ENCODE results near the gene NDUFA9. TPM values are rescaled to one million over a fixed set of nuclear protein-coding genes. Genes with fewer than 3 reads are reported as not detected.

NDUFA9 gene
- total and polyA plus RNA-seq, 2 of the 13 experiments (the other 11 are each of a cell fraction or from before 2014, with no cell fraction given), result 68.0 to 150 TPM

GRCh38 chr12:4603421-4603820 is 45.5 kb upstream of the NDUFA9 start:
- no peaks in the 10 kb centered on the region; a peak in 1 of 5 replicates for H3K36me3 ChIP-seq (replicated peaks in 1 of 2; ENCODE audit: control insufficient read depth in 1 of 2, insufficient read depth in 2 of 2, low read length in 2 of 2)
- H3K9me3 ChIP-seq (ENCODE audit: low read length), result no peaks in the 10 kb centered on the region
- H2AFZ ChIP-seq (ENCODE audit: low read length), result no peak overlapping the region
- CTCF ChIA-PET (ENCODE audit: low intra/inter-chr PET ratio, low total read pairs), result no interaction called here
- no peak overlapping the region for H3K9ac ChIP-seq (ENCODE audit: insufficient read depth, low read depth, low read length)
- no peaks in the 10 kb centered on the region for H4K20me1 ChIP-seq (ENCODE audit: insufficient read depth, low read length)
- BruUV-seq (replicated peaks), result no TSS peak
- POLR2A ChIA-PET, result no interaction called here
- intact Hi-C loops (cut with micrococcal nuclease; ENCODE audit: unreplicated experiment) (loop anchor here (10.0 kb wide), 1 partner anchor 151 kb away; no protein-coding TSS in a partner anchor), in situ Hi-C loops (cut with HindIII; ENCODE audit: extremely low pct_ligation_motif_present, low pct_unique_long_range_greater_than_20kb) (no loop called here)
- FAIRE-seq, result no peak
- no peak for DNase-seq (ENCODE audit: low spot score)
- 30% methylated on average over 7 of the region's 7 CpGs for WGBS (ENCODE audit: low lambda C conversion rate)
- ATAC-seq, result no peak
- H3K4me3 ChIP-seq (replicated peaks in 1 of 3; ENCODE audit: insufficient read depth in 1 of 3, low read depth in 2 of 3, low read length in 3 of 3), result no peak overlapping the region
- peaks cover 2% of the 10 kb centered on the region for H3K79me2 ChIP-seq (ENCODE audit: insufficient read depth, low read length)
- H3K4me1 ChIP-seq (ENCODE audit: insufficient read depth, low read length), result peaks cover 14% of the 10 kb centered on the region
- no peak overlapping the region for H3K4me2 ChIP-seq (ENCODE audit: low read depth, low read length)
- no peak for TF ChIP-seq ZNF207 (IDR thresholded peaks at IDR 0.05; ENCODE audit: borderline replicate concordance)
- no peak for TF ChIP-seq SIN3A (IDR thresholded peaks at IDR 0.05; ENCODE audit: borderline replicate concordance, low read depth, low read length)
- TF ChIP-seq TIGD3 (CRISPR knock-in tag; IDR thresholded peaks at IDR 0.05; ENCODE audit: borderline replicate concordance), result no peak
- TF ChIP-seq HNF4A (CRISPR knock-in tag; IDR thresholded peaks at IDR 0.05), result no peak
- TF ChIP-seq JDP2 (CRISPR knock-in tag; IDR thresholded peaks at IDR 0.05; ENCODE audit: borderline replicate concordance), result no peak
- TF ChIP-seq MTF1 (CRISPR knock-in tag; IDR thresholded peaks at IDR 0.05), result no peak
- peaks cover under 1 to 9% of the 10 kb centered on the region in 2 experiments; a peak in 2 of 5 replicates for H3K27me3 ChIP-seq (ENCODE audit: control insufficient read depth in 1 of 2, insufficient read depth in 2 of 2, low read length in 2 of 2)
- no peak overlapping the region for H3K27ac ChIP-seq (ENCODE audit: extremely low read length, insufficient read depth, low read length)

- peaks cover 2% of the 10 kb centered on the region for H3K79me2 ChIP-seq (ENCODE audit: insufficient read depth, low read length)
Measured at GRCh38 chr12:4603946-4604345, 45.0 kb upstream of the NDUFA9 start.

More at GRCh38 chr12:4603946-4604345, 45.0 kb upstream of the NDUFA9 start:
- intact Hi-C loops (cut with micrococcal nuclease; ENCODE audit: unreplicated experiment), result loop anchor here (2.0 to 10.0 kb wide), 2 partner anchors 45 to 151 kb away; partner anchors contain the start of genes AKAP3 and NDUFA9
- TF ChIP-seq CC2D1A (CRISPR knock-in tag; IDR thresholded peaks at IDR 0.05) (no peak), BCL3 (CRISPR knock-in tag; IDR thresholded peaks at IDR 0.05) (no peak), MTA3 (CRISPR knock-in tag; IDR thresholded peaks at IDR 0.05) (no peak), RBAK (CRISPR knock-in tag; IDR thresholded peaks at IDR 0.05) (no peak), ZNF230 (CRISPR knock-in tag; IDR thresholded peaks at IDR 0.05) (no peak)
- H2AFZ ChIP-seq (ENCODE audit: low read length), result no peak overlapping the region
- ChIA-PET CTCF (ENCODE audit: low intra/inter-chr PET ratio, low total read pairs) (interaction anchor here (0.9 kb wide), 1 partner anchor 155 kb away, joined by 4 read pairs; no protein-coding TSS in a partner anchor), POLR2A (interaction anchor here (1.3 kb wide), 1 partner anchor 45 kb away, joined by 4 read pairs; the partner anchor contains the start of genes AKAP3 and NDUFA9)
- no peak overlapping the region for H3K4me2 ChIP-seq (ENCODE audit: low read depth, low read length)
- no peak overlapping the region for H3K4me3 ChIP-seq (replicated peaks in 1 of 3; ENCODE audit: insufficient read depth in 1 of 3, low read depth in 2 of 3, low read length in 3 of 3)
- no peak for ATAC-seq
- H3K4me1 ChIP-seq (ENCODE audit: insufficient read depth, low read length), result peaks cover 14% of the 10 kb centered on the region
- H4K20me1 ChIP-seq (ENCODE audit: insufficient read depth, low read length), result no peaks in the 10 kb centered on the region
- FAIRE-seq, result no peak
- H3K9me3 ChIP-seq (ENCODE audit: low read length), result no peaks in the 10 kb centered on the region
- no peaks in the 10 kb centered on the region; a peak in 1 of 5 replicates for H3K36me3 ChIP-seq (replicated peaks in 1 of 2; ENCODE audit: control insufficient read depth in 1 of 2, insufficient read depth in 2 of 2, low read length in 2 of 2)
- H3K9ac ChIP-seq (ENCODE audit: insufficient read depth, low read depth, low read length), result no peak overlapping the region
- peaks cover 0 to 9% of the 10 kb centered on the region in 2 experiments; a peak in 1 of 5 replicates for H3K27me3 ChIP-seq (ENCODE audit: control insufficient read depth in 1 of 2, insufficient read depth in 2 of 2, low read length in 2 of 2)
- BruUV-seq (replicated peaks), result no TSS peak
- in situ Hi-C loops (cut with HindIII; ENCODE audit: extremely low pct_ligation_motif_present, low pct_unique_long_range_greater_than_20kb), result no loop called here
- H3K27ac ChIP-seq (ENCODE audit: extremely low read length, insufficient read depth, low read length), result no peak overlapping the region
- DNase-seq (ENCODE audit: low spot score), result no peak
- 0% methylated on average over 1 of the region's 1 CpG for WGBS (ENCODE audit: low lambda C conversion rate)
